Measurements from ENCODE around the gene GPR87. TPM values are rescaled to one million over a fixed set of nuclear protein-coding genes. Genes with fewer than 3 reads are reported as not detected.

GPR87 gene
- total RNA-seq, 2 experiments from 2014 or later, result not detected

DNA sequence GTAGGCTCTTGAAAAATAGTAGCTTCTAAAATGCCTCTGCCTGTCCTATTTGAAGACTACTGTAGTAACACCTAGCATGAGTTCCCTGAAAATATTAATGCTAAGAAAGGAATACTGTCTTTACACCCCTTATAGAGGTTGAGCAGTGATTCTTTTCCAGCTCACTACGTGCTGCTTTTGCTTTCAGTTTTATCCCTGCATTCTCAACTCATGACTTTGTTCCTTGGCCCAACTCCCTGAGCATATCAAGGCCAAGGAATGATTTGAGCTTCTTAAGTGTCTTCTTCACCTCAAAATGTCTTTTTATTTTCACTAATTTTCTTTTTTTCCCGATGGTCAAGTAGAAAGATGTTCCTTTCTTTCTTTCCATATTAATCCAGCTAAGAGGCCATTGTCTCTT is 29.2 kb upstream of the GPR87 start:
- Mint-ChIP-seq H3K27me3 (peaks cover 40% of the 10 kb centered on the region), H3K9me3 (peaks cover 2% of the 10 kb centered on the region), H3K27ac (no peak overlapping the region), H3K4me1 (ENCODE audit: low read depth) (peaks cover 14% of the 10 kb centered on the region), H3K4me3 (no peak overlapping the region), H3K36me3 (ENCODE audit: low read depth) (no peaks in the 10 kb centered on the region)
- intact Hi-C loops (cut with DNase I, micrococcal nuclease), result no loop called here
- H3K4me1 ChIP-seq (ENCODE audit: insufficient read depth, low read length), result no peaks in the 10 kb centered on the region
- H3K27me3 ChIP-seq (ENCODE audit: control insufficient read depth in 1 of 2, insufficient read depth in 2 of 2, low read length in 2 of 2), result peaks cover 3 to 6% of the 10 kb centered on the region in 2 experiments
- H3K4me3 ChIP-seq (ENCODE audit: low read length), result no peak overlapping the region
- ChIA-PET POLR2A (no interaction called here), CTCF (no interaction called here)
- no peak overlapping the region for H3K27ac ChIP-seq (ENCODE audit: low read depth in 1 of 2, low read length in 2 of 2)
- no peak for ATAC-seq (ENCODE audit: poor library complexity)
- no peak for DNase-seq
- no peaks in the 10 kb centered on the region for H3K36me3 ChIP-seq (ENCODE audit: insufficient read depth, low read length)
- no peaks in the 10 kb centered on the region for H3K9me3 ChIP-seq (ENCODE audit: control insufficient read depth in 1 of 2, insufficient read depth in 1 of 2, low read length in 2 of 2)
- TF ChIP-seq, protein P1, sequence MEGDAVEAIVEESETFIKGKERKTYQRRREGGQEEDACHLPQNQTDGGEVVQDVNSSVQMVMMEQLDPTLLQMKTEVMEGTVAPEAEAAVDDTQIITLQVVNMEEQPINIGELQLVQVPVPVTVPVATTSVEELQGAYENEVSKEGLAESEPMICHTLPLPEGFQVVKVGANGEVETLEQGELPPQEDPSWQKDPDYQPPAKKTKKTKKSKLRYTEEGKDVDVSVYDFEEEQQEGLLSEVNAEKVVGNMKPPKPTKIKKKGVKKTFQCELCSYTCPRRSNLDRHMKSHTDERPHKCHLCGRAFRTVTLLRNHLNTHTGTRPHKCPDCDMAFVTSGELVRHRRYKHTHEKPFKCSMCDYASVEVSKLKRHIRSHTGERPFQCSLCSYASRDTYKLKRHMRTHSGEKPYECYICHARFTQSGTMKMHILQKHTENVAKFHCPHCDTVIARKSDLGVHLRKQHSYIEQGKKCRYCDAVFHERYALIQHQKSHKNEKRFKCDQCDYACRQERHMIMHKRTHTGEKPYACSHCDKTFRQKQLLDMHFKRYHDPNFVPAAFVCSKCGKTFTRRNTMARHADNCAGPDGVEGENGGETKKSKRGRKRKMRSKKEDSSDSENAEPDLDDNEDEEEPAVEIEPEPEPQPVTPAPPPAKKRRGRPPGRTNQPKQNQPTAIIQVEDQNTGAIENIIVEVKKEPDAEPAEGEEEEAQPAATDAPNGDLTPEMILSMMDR (IDR thresholded peaks at IDR 0.05), result no peak

DNA sequence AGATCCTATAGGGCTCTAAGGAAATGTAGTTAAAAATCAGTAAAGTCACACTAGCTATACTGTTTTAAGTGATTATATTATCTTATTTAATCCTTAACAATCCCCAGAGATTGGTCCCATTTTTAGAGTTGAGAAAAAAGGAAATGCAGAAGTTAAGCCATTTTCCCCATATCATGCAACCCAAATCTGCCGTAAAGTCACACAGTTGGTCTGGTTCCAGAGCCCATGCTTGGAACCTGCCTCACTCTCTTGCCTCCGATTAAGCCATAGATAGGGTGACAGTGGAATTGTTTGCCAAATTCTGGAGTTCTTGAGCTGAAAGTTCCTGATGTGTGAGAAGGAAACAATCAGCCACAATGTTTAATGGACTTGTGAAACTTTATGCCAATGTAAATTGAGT is 15.1 kb upstream of the GPR87 start:
- CTCF ChIA-PET, result interaction anchor here (0.9 kb wide), 2 partner anchors 9 kb away, joined by 3 read pairs; no protein-coding TSS in a partner anchor
- intact Hi-C loops (cut with DNase I, micrococcal nuclease), result no loop called here
- H3K27ac ChIP-seq (ENCODE audit: low read depth in 1 of 2, low read length in 2 of 2), result no peak overlapping the region
- no peak overlapping the region for H3K4me3 Mint-ChIP-seq
- H3K9me3 Mint-ChIP-seq, result no peaks in the 10 kb centered on the region
- ATAC-seq (ENCODE audit: poor library complexity) (no peak), DNase-seq (no peak)
- H3K4me3 ChIP-seq (ENCODE audit: low read length), result no peak overlapping the region
- peaks cover 11% of the 10 kb centered on the region for H3K27me3 Mint-ChIP-seq
- no peaks in the 10 kb centered on the region for H3K27me3 ChIP-seq (ENCODE audit: control insufficient read depth in 1 of 2, insufficient read depth in 2 of 2, low read length in 2 of 2)
- H3K36me3 ChIP-seq (ENCODE audit: insufficient read depth, low read length), result no peaks in the 10 kb centered on the region
- H3K4me1 Mint-ChIP-seq (ENCODE audit: low read depth), result no peaks in the 10 kb centered on the region
- H3K4me1 ChIP-seq (ENCODE audit: insufficient read depth, low read length), result no peaks in the 10 kb centered on the region
- no peaks in the 10 kb centered on the region for H3K9me3 ChIP-seq (ENCODE audit: control insufficient read depth in 1 of 2, insufficient read depth in 1 of 2, low read length in 2 of 2)
- H3K36me3 Mint-ChIP-seq (ENCODE audit: low read depth), result no peaks in the 10 kb centered on the region
- POLR2A ChIA-PET, result no interaction called here
- no peak overlapping the region for H3K27ac Mint-ChIP-seq
- TF ChIP-seq, protein P1 (IDR thresholded peaks at IDR 0.05), result no peak

DNA sequence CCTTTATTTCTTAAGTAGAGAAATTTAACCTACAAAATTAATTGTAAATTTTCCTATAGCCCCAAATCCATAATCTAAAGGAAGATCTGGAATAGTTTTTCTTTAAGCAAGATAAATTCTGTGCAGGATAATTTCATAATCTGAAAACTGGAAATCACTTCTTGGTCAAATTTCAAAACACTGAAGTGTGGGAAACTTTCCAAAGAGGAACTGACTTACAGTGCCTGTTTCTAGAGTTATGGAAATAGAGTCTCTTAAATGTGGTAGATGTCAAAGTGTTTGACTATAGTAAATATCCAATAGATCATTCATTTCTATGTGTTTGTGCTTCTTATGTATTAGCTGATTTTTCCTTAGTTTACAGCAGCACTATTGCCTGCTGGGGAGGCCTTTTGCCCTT is 14.3 kb upstream of the GPR87 start:
- Mint-ChIP-seq H3K27ac (no peak overlapping the region), H3K9me3 (no peaks in the 10 kb centered on the region), H3K4me1 (ENCODE audit: low read depth) (no peaks in the 10 kb centered on the region), H3K36me3 (ENCODE audit: low read depth) (no peaks in the 10 kb centered on the region), H3K27me3 (peaks cover 17% of the 10 kb centered on the region), H3K4me3 (no peak overlapping the region)
- Histone ChIP-seq H3K36me3 (ENCODE audit: insufficient read depth, low read length) (no peaks in the 10 kb centered on the region), H3K27me3 (ENCODE audit: control insufficient read depth in 1 of 2, insufficient read depth in 2 of 2, low read length in 2 of 2) (no peaks in the 10 kb centered on the region), H3K4me3 (ENCODE audit: low read length) (no peak overlapping the region), H3K4me1 (ENCODE audit: insufficient read depth, low read length) (no peaks in the 10 kb centered on the region), H3K27ac (ENCODE audit: low read depth in 1 of 2, low read length in 2 of 2) (no peak overlapping the region), H3K9me3 (ENCODE audit: control insufficient read depth in 1 of 2, insufficient read depth in 1 of 2, low read length in 2 of 2) (no peaks in the 10 kb centered on the region)
- TF ChIP-seq, protein P1 (IDR thresholded peaks at IDR 0.05), result no peak
- CTCF ChIA-PET, result interaction anchor here (0.9 kb wide), 1 partner anchor 9 kb away, joined by 3 read pairs; no protein-coding TSS in a partner anchor
- DNase-seq (no peak), ATAC-seq (ENCODE audit: poor library complexity) (no peak)
- intact Hi-C loops (cut with DNase I, micrococcal nuclease), result no loop called here
- POLR2A ChIA-PET, result interaction anchor here (0.5 kb wide), 1 partner anchor 232 kb away, joined by 3 read pairs; no protein-coding TSS in a partner anchor

Measured in CD4-positive, alpha-beta T cell (primary cell).